GM18498 (cell line): Measurements from ENCODE around the gene LIN28A.

Experiments
- ATAC-seq: cut with Tn5 transposase; IDR thresholded peaks from one replicate; pipeline ENCODE4 v1.9.1; 2021; ENCODE audit warnings: mild to moderate bottlenecking, moderate library complexity; ENCODE audit not compliant: unreplicated experiment

Gene LIN28A

DNA sequence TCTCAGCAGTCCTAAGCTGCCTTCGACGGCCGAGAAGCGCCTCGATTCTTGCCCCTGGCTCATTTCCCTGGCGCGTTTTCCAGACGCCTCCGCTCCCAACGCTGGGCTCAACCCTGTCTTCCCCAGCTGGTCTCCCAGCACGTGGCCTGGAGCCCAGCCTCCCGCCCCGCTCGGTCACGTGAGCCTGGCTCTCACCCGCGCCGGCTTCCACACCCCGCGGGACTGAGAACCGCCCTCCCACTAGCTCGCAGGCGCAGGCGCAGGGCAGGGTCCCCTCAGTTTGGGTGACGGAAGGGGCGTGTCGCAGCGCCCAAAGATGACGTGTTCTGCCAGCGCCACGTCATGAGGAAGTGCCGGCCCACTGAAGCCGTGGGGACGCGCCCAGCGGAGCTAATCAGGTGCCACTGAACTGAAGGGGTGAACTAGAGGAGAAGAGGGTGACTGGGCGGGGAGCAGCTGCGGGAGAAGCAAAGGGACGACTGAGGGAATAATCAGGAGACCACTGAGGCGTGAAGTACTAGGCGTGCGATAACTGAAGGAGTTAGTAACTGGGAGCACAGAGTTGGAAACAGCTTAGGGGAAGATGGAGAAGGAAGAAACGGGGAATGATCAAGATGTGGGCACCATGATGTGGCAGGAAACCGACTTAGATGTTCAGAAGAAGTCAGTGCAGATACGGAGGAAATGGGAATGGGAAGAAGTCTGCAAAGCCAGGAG is 21.5 kb downstream of the LIN28A start, which contains the start of gene DHDDS:
Gene DHDDS, plus strand, starts transcription at position 343 of the 717 bp plus-strand sequence. CDS start 625 bp downstream, outside the sequence.
- peak; percentile 97 for ATAC-seq

GRCh38 chr1:26432793-26433192 is 22.2 kb downstream of the LIN28A start:
- no peak for ATAC-seq

- no peak for ATAC-seq
These were observed 23.6 kb downstream of the LIN28A start for GRCh38 chr1:26434161-26434752.

DNA sequence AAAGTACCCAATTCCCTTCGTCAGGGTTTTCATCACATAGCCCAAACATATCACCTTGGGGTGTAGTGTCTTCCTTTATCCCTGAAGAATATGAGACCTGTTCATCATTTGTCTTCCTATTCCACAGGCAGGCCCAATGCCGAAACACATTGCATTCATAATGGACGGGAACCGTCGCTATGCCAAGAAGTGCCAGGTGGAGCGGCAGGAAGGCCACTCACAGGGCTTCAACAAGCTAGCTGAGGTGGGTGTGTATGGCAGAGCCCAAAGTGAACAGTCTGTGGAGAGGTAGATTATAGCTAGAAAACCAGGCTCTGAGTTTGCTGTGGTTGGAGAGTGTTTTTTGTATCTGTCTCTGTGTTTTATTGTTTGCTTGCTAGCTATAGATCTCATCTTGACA is 27.4 kb downstream of the LIN28A start:
- ATAC-seq, result no peak

- no peak for ATAC-seq
These were observed 29.6 kb downstream of the LIN28A start for GRCh38 chr1:26440259-26440658.

DNA sequence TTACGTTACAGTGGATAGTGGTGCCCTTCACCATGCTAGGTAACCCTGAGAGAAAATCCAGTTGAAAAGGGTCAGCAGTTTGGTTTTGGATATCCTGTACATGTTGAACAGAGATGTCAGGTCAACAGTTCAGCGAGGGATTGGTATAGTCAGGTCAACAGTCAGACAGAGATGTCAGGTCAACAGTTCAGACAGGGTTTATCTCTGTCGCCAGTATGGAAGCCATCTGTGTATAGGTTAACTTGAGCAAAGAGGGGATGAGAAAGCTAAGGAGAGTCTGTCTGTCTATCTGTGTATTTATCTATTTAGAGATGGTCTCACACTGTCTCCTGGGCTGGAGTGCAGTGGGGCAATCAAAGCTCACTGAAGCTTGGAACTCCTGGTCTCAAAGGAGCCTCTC is 39.3 kb downstream of the LIN28A start:
- ATAC-seq, result no peak

GRCh38 chr1:26450908-26451307 is 40.3 kb downstream of the LIN28A start:
- no peak for ATAC-seq

GRCh38 chr1:26452459-26453183 is 42.0 kb downstream of the LIN28A start:
- no peak for ATAC-seq

DNA sequence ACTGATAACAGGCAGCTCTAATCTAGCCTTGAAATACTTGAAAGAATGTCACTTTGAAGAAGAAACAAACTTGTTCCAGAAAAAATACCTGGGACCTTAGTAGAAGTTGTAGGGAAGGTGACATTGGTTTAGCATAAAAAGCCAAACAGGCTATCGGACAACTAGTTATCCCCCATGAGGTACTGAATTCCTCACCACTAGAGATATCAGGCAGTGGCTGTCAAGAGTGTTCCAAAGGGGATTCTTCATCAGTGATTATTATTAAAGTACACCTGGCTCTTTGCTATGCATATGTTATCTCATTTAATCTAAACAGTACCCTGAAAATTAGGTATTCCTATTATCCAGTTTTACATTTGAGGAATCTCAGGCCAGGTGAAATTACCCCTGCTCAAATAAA is 48.5 kb downstream of the LIN28A start:
- no peak for ATAC-seq

- ATAC-seq, result no peak
These were observed 49.0 kb downstream of the LIN28A start for GRCh38 chr1:26459573-26460031.

DNA sequence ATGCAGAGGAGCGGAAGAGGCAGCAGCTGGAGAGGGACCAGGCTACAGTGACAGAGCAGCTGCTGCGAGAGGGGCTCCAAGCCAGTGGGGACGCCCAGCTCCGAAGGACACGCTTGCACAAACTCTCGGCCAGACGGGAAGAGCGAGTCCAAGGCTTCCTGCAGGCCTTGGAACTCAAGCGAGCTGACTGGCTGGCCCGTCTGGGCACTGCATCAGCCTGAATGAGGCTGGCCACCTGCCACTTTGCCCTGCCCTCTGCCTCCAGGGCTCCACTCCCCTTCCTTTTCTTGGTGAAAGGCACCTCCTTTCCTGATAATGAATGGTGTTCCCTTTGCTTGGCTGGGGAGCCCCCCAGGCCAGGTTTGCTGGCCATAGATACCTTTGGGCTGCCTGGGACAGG is 58.3 kb downstream of the LIN28A start:
- no peak for ATAC-seq

GRCh38 chr1:26469558-26469957 is 58.9 kb downstream of the LIN28A start:
- ATAC-seq, result no peak

DNA sequence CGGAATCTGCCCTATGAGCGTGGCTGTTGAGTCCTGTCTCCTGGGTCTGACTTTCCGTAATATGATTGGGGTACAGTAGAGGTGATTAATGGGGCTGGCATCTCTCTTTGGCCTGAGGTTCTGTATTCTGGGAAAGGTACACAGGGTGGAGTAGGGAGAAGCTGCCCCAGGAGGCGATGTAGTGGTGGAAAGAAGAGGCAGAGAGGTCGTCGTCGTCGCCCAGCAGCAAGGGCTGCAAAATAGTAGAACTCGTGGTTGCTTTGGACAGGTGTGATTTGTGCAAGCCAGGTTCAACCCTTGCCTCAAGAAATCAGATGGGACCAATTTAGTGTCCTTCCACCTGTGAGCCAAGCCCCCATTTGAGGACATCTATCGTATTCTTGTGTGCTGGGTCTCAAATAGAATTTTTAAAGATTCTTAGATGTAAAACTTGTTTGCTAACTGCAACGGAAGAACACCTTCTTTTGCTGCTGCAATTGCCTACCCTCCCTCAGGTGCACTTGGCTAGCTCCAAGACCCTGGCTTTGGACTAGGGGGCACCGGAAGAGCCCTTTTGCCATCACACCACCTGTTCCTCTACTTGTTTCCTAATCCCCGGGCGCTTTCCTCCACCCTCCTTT is 60.4 kb downstream of the LIN28A start:
- no peak for ATAC-seq

DNA sequence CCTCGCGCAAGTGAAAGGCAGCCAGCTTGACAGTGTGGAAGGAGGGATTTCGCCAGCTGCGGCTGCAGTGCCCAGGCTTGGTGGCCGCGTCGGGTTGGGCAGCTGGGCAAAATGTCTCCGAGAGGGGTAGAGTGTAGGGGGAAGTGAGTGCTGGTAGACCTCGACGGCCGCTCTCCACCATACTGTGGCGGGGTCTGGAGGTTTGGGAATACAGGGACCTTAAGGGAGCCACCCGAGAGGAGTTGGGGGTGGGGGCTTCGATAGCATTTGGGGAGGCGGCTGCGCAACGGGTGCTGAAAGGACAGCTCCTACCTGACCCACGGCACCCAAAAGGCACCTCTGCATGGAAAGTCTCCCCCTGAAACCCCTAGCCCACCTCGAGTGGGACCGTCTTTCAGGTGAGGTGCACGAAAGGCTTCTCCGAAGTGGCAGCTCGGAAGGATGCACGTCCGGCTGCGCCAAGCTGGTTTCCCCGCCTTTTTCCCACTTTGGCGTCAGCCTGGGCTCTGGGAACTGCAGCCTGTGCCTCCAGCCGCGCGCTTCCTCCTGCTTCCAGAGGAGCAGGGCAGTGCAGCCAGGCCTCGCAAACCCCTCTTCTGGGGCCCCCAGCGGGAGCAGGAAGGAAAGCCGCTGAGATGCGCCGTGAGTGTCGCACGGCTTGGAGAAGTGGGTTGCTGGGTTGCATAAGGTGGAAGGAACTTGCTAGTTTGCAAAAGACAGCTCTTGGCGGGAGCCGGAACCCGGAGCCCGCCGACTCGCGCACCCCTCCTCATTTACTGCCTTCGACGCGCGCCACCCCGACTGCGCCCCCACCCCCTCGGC is 61.1 kb downstream of the LIN28A start:
- peak; percentile 8 for ATAC-seq

DNA sequence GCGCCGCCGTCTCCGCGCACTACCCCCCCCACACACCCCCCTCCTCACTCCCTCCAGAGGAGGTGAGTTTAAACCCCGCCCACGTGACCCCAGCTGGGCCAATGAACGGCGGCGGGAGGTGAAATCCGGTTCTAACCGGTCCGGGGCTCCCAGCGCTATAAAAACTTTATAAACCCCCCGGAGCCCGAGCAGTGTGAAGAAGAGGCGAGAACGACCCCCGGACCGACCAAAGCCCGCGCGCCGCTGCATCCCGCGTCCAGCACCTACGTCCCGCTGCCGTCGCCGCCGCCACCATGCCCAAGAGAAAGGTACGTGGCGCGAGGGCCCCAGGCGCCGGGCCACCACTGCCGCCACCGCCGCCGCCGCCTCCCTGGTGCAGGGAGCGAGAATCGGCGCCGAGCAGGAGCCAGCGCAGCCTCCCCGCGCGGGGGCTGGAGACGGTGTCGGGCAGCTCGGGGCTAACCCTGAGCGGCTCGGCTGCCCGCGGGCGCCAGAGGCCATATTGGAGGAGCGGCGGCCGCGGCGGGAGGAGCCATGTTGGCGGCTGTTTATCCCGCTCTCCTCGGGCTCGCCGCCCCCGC is 61.8 kb downstream of the LIN28A start, which contains the start of gene HMGN2:
Gene HMGN2, plus strand, starts transcription at position 121 of the 581 bp plus-strand sequence. Its CDS starts 173 bp downstream, at position 294.
- ATAC-seq, result peak; percentile 52

DNA sequence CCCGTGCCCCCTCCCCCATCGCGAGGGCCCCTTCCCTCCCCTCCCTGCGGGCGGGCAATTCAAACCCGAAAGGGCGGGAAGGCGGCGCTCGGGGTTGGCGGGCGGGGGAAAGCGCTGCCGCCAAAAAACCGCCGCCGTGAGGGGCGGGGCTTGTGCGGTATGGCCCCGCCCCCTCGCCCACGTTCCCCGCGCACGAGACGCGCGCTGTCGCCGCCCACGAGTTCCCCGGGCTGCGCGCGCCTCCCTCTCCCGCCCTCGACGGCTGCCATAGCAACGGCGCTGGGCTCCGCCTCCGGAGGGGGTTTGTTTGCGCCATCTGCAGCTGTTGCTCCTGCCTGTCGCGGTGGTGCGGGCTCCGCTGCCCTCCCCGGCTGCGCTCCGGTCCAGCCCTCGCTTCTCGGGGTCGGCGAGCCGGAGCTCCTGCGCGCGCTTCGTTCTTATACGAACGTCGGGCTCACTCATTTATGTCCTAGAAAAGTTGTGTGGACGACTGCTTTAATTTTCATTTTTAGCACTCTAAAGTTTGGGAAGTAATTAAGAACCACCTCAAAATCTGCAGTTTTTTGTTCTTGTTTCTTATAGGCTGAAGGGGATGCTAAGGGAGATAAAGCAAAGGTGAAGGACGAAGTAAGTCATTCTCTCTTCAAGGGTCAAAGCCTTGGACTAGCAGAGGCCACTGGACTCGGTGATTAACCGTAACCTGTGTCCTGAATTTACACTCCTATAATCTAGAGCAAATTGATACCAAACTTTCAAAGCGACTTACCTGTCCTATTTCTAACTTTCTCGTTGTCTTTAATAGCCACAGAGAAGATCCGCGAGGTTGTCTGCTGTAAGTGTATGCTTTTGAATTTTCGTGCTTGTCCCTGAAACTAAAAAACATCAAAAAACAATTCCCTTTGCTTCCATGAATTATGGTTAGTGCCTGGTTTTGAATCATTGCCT is 62.6 kb downstream of the LIN28A start:
- peak; percentile 79 for ATAC-seq

DNA sequence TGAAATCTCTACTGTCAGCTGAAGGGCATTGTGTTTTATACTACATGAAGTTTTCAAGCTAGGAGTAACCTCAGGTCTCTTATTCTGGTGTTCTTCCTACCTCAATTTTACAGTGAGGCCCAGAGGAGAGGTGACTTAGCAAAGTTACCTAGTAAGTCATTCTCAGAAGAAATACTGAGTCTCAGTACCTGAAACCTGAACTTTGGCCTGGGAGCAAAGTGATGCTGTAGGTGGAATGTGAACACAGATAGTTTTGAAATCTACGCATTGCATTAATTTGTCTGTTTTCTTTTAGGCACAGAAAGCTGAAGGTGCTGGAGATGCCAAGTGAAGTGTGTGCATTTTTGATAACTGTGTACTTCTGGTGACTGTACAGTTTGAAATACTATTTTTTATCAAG is 64.2 kb downstream of the LIN28A start:
- ATAC-seq, result no peak

- ATAC-seq, result no peak
These were observed 65.4 kb downstream of the LIN28A start for GRCh38 chr1:26475989-26476388.

DNA sequence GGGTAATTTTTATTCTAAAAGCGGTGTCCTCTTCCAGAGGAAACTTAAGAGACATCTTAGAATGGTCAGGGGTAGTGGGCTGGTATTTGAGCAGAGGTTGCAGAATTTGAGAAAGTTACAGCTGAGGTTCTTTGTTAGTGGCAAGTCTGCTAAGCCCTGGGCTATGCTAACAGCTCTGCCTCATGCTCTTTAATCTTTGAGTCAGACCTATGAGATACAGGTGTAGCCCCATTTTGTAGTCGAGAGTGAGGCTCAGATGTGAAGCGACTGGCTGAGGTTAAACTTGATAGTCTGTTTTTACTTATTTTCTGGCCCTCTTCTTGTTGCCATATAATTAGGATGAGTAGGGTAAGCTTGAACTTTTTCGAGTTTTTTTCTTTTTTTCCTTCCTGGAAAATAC is 66.3 kb downstream of the LIN28A start:
- ATAC-seq, result no peak
